CD14-positive monocyte (primary cell): ENCODE data around the gene OR2A2. TPM values are rescaled to one million over a fixed set of nuclear protein-coding genes. Genes with fewer than 3 reads are reported as not detected.

Source experiments
- DNase-seq, 3 donors: peaks; one replicate each; pipeline ENCODE4 v3.0.0-alpha.2; 2011 to 2022
- H2AFZ ChIP-seq: 2 replicates; pipeline ENCODE4 v1.6.0; 2012; ENCODE audit warnings: mild to moderate bottlenecking, low read depth, low read length, inconsistent platforms; ENCODE audit not compliant: insufficient read depth, poor library complexity, severe bottlenecking
- H3K27ac ChIP-seq, 2 donors: 1 replicate in 1 of 2; 2 replicates in 1 of 2; pipeline ENCODE4 v1.5.1; 2012 to 2013; ENCODE audit warnings: low read length in 2 of 2, control low read depth in 1 of 2, inconsistent platforms in 1 of 2, low read depth in 1 of 2, mild to moderate bottlenecking in 1 of 2
- H3K27me3 ChIP-seq, 2 donors: one replicate each; pipeline versions ENCODE4 v1.6.0 to v1.6.1; 2011 to 2013; ENCODE audit warnings: low read length in 2 of 2; ENCODE audit not compliant: control insufficient read depth in 2 of 2, insufficient read depth in 2 of 2
- H3K36me3 ChIP-seq, 2 donors: replicated peaks in 1 of 2; 1 replicate in 1 of 2; 2 replicates in 1 of 2; pipeline versions ENCODE4 v1.5.1 to v1.6.1; 2012 to 2013; ENCODE audit warnings: low read length in 2 of 2, control low read depth in 1 of 2, inconsistent platforms in 1 of 2, mild to moderate bottlenecking in 1 of 2; ENCODE audit not compliant: insufficient read depth in 2 of 2, control insufficient read depth in 1 of 2
- H3K4me1 ChIP-seq, 2 donors: 1 replicate in 1 of 2; 2 replicates in 1 of 2; pipeline versions ENCODE4 v1.5.1 to v1.6.1; 2012 to 2013; ENCODE audit warnings: low read length in 2 of 2, control low read depth in 1 of 2, inconsistent platforms in 1 of 2, mild to moderate bottlenecking in 1 of 2, moderate library complexity in 1 of 2; ENCODE audit not compliant: insufficient read depth in 2 of 2, control insufficient read depth in 1 of 2
- H3K4me2 ChIP-seq: replicated peaks from 2 replicates; pipeline ENCODE3; 2012; ENCODE audit warnings: low read length, moderate library complexity, mild to moderate bottlenecking; ENCODE audit not compliant: poor library complexity, severe bottlenecking; ENCODE audit errors: extremely low read depth
- H3K4me3 ChIP-seq, 3 experiments: fragments of 200-600 bp in 1 of 3; sonication (generic) in 1 of 3; replicated peaks in 1 of 3; 1 replicate in 2 of 3; 2 replicates in 1 of 3; pipeline ENCODE4 v1.5.1; 2011 to 2013; ENCODE audit warnings: low read length in 3 of 3, mild to moderate bottlenecking in 3 of 3, control low read depth in 2 of 3, low read depth in 2 of 3, inconsistent platforms in 1 of 3, moderate library complexity in 1 of 3
- H3K79me2 ChIP-seq: 2 replicates; pipeline ENCODE4 v1.6.0; 2012; ENCODE audit warnings: mild to moderate bottlenecking, control low read depth, inconsistent platforms, low read length, moderate library complexity; ENCODE audit not compliant: insufficient read depth
- H3K9ac ChIP-seq: 2 replicates; pipeline ENCODE4 v1.6.0; 2017; ENCODE audit warnings: low read length, mild to moderate bottlenecking; ENCODE audit not compliant: insufficient read depth, poor library complexity, severe bottlenecking
- H3K9me3 ChIP-seq, 2 donors: replicated peaks in 1 of 2; 1 replicate in 1 of 2; 2 replicates in 1 of 2; pipeline versions ENCODE4 v1.5.1 to v1.6.1; 2012 to 2013; ENCODE audit warnings: low read length in 2 of 2, control low read depth in 1 of 2; ENCODE audit not compliant: control insufficient read depth in 1 of 2, insufficient read depth in 1 of 2
- H4K20me1 ChIP-seq: 2 replicates; pipeline ENCODE4 v1.6.0; 2012; ENCODE audit warnings: mild to moderate bottlenecking, low read length, control low read depth, moderate library complexity; ENCODE audit not compliant: insufficient read depth
- H3K27ac Mint-ChIP-seq, 7 donors: one replicate each; pipeline ENCODE4 v1.8.0; 2020; ENCODE audit warnings: mild to moderate bottlenecking in 7 of 7, mixed read lengths in 7 of 7, moderate library complexity in 6 of 7, inconsistent platforms in 2 of 7
- H3K27me3 Mint-ChIP-seq, 3 donors: one replicate each; pipeline ENCODE4 v1.8.0; 2021 to 2022; ENCODE audit warnings: low read depth in 3 of 3, mild to moderate bottlenecking in 3 of 3, mixed read lengths in 3 of 3, moderate library complexity in 3 of 3, inconsistent platforms in 1 of 3
- H3K36me3 Mint-ChIP-seq, 2 donors: one replicate each; pipeline ENCODE4 v1.8.0; 2020; ENCODE audit warnings: mixed read lengths in 2 of 2, inconsistent platforms in 1 of 2, mild to moderate bottlenecking in 1 of 2
- H3K4me1 Mint-ChIP-seq: one replicate; pipeline ENCODE4 v1.8.0; 2020; ENCODE audit warnings: mild to moderate bottlenecking, mixed read lengths
- H3K4me3 Mint-ChIP-seq, 2 donors: one replicate each; pipeline ENCODE4 v1.8.0; 2020; ENCODE audit warnings: mild to moderate bottlenecking in 2 of 2, mixed read lengths in 2 of 2, moderate library complexity in 1 of 2
- H3K9me3 Mint-ChIP-seq, 7 donors: one replicate each; pipeline ENCODE4 v1.8.0; 2020 to 2022; ENCODE audit warnings: mixed read lengths in 7 of 7, mild to moderate bottlenecking in 6 of 7, moderate library complexity in 6 of 7, inconsistent platforms in 2 of 7
- CTCF ChIP-seq: fragments of 200-600 bp; IDR thresholded peaks from one replicate; pipeline ENCODE4 v1.8.0; 2022; ENCODE audit warnings: antibody characterized with exemption, mild to moderate bottlenecking
- WGBS: methylation state at CpG from one replicate; pipeline ENCODE4 v1.1.5; 2013; ENCODE audit warnings: missing lambda C conversion rate; ENCODE audit not compliant: insufficient coverage; 5-methylcytosine and 5-hydroxymethylcytosine counted together
- intact Hi-C, 2 donors: fragments of 100-400 bp; cut with micrococcal nuclease; formaldehyde crosslinking; loops; one replicate each; pipeline versions ENCODE4 v1.15.0 to v1.15.1; 2023
- polyA plus RNA-seq, 3 donors: library from polyadenylated mRNA; depleted of rRNA in 1 of 3; unstranded in 2 of 3; stranded (reverse) in 1 of 3; fragments of 300-500 nt in 2 of 3; fragments of >200 nt in 1 of 3; fragmentation: Illumina TruSeq in 2 of 3; gene quantifications; 1 replicate in 2 of 3; 2 replicates in 1 of 3; pipeline ENCODE4 v1.2.3, GENCODE V29; 2012 to 2021

Gene OR2A2
- polyA plus RNA-seq, 3 donors: not detected

GRCh38 chr7:144113651-144114050 lies 4.3 kb downstream of the OR2A2 start:
- H3K27me3 ChIP-seq: no peaks in the 10 kb centered on the region
- H3K9me3 ChIP-seq: no peaks in the 10 kb centered on the region
- H3K79me2 ChIP-seq: no peaks in the 10 kb centered on the region
- H3K9me3 Mint-ChIP-seq: peaks cover 0 to 3% (median 0%) of the 10 kb centered on the region in 7 donors
- H3K4me3 Mint-ChIP-seq: no peak overlapping the region
- no peaks in the 10 kb centered on the region for H4K20me1 ChIP-seq
- H3K4me3 ChIP-seq: no peak overlapping the region
- no peaks in the 10 kb centered on the region for H3K4me1 Mint-ChIP-seq
- no peak overlapping the region for H2AFZ ChIP-seq
- no peak for DNase-seq
- no peak for TF ChIP-seq CTCF
- H3K9ac ChIP-seq: no peak overlapping the region
- intact Hi-C loops: no loop called here
- no peak overlapping the region for H3K27ac ChIP-seq
- H3K4me1 ChIP-seq: no peaks in the 10 kb centered on the region
- H3K36me3 Mint-ChIP-seq: no peaks in the 10 kb centered on the region
- H3K27ac Mint-ChIP-seq: no peak overlapping the region
- no peaks in the 10 kb centered on the region for H3K36me3 ChIP-seq
- WGBS: no CpG with 5 or more reads among the region's 1 CpG
- peaks cover 0 to 4% (median 2%) of the 10 kb centered on the region in 3 donors for H3K27me3 Mint-ChIP-seq
- H3K4me2 ChIP-seq: no peak overlapping the region

DNA sequence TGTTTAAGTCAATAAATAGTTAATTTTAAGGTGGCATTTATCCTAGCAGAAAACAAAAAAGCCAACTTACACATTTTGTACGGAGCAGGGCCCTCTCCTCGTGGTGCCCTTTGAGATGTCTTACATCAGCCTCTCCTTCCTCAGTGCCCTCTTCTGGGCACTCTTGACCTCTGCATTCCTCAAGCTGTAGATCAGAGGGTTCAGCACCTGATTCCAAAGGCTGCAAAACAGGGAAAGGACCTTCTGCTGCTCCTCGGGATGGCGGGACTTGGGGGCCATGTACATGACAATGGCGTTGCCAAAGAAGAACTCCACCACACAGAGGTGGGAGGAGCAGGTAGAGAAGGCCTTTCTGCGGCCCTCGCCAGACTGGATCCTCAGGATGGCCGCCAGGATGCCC lies 9.0 kb downstream of the OR2A2 start:
- TF ChIP-seq CTCF: no peak
- H3K4me3 ChIP-seq: no peak overlapping the region
- H3K79me2 ChIP-seq: no peaks in the 10 kb centered on the region
- DNase-seq: no peak
- Mint-ChIP-seq H3K27me3 (peaks cover 0 to 2% (median 0%) of the 10 kb centered on the region in 3 donors), H3K4me3 (no peak overlapping the region), H3K27ac (peak overlapping the region in 1 of 7 donors; percentile 41), H3K36me3 (no peaks in the 10 kb centered on the region), H3K9me3 (peaks cover 0 to 4% (median 0%) of the 10 kb centered on the region in 7 donors), H3K4me1 (no peaks in the 10 kb centered on the region)
- H3K9ac ChIP-seq: no peak overlapping the region
- no peaks in the 10 kb centered on the region for H4K20me1 ChIP-seq
- intact Hi-C loops: no loop called here
- H3K9me3 ChIP-seq: no peaks in the 10 kb centered on the region
- H3K4me1 ChIP-seq: no peaks in the 10 kb centered on the region
- H2AFZ ChIP-seq: no peak overlapping the region
- H3K27me3 ChIP-seq: no peaks in the 10 kb centered on the region
- H3K4me2 ChIP-seq: no peak overlapping the region
- 93% methylated on average over 3 of the region's 8 CpGs for WGBS
- H3K27ac ChIP-seq: no peak overlapping the region
- H3K36me3 ChIP-seq: no peaks in the 10 kb centered on the region
